GM18951 (cell line): ENCODE results near the gene MICALL1.
"Not testable (repeated sequence)": the region's sequence is repeated elsewhere in the genome, so short reads cannot be mapped to it uniquely, and the experiment has no call there.

ENCODE experiments used
- POLR2A ChIP-seq: IDR thresholded peaks from 4 replicates; pipeline ENCODE4 v1.6.1; 2011; ENCODE audit warnings: mild to moderate bottlenecking; ENCODE audit not compliant: insufficient read length, insufficient read depth; ENCODE audit errors: extremely low read depth
- in situ Hi-C: fragments of 300-500 bp; cut with MboI; formaldehyde crosslinking; loops from one replicate; pipeline ENCODE4 v1.12.0; 2022; ENCODE audit warnings: low sequenced_read_pairs, mixed read lengths, inconsistent platforms; ENCODE audit not compliant: unreplicated experiment

MICALL1 gene

DNA sequence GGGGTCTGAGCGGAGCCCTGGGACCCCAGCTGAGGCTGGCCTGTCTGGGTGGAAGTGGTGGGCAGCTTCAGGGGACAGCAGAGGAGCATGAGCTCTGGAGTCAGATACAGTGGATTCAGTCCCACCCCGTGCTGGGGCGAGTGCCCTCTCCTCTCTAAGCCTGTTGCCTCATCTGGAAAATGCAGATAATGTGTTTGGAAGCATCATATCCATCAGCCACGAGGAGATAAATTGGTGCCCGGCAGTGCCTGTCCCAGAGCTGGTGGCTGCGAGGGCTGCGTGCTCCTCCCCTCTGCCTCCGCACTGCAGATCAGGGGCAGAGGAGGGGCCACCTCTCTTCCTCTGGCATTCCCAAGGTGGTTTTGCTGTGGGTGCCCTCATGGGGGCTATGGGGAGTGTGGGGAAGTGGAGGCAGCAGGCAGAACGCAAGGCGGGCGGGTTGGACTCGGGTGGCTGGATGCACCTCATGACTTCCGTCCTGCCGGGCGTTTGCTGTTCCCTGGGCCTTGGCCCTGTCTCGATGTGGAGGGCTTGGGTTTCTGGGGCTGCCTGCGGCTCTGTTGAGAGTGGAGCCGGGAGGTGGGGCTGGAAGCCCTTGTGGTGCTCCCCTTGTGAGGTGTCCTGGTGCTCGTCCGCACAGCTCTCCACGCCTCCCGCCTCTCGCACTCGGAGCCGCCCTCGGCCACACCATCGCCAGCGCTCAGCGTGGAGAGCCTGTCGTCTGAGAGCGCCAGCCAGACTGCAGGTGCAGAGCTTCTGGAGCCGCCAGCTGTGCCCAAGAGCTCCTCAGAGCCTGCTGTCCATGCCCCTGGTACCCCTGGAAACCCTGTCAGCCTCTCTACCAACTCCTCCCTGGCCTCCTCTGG lies 20.9 kb downstream of the MICALL1 start:
- TF ChIP-seq POLR2A, result no peak
- in situ Hi-C loops, result no loop called here

DNA sequence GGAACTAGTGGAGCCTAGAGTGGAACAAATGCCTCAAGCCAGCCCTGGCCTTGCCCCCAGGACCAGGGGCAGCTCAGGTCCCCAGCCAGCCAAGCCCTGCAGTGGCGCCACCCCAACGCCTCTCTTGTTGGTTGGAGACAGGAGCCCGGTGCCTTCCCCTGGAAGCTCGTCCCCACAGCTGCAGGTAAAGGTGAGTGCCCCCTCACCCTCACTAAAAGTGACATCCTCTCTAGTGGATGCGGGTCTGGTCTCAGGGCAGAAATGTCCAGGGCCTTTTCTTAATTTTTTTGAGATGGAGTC lies 21.5 kb downstream of the MICALL1 start:
- no peak for TF ChIP-seq POLR2A

DNA sequence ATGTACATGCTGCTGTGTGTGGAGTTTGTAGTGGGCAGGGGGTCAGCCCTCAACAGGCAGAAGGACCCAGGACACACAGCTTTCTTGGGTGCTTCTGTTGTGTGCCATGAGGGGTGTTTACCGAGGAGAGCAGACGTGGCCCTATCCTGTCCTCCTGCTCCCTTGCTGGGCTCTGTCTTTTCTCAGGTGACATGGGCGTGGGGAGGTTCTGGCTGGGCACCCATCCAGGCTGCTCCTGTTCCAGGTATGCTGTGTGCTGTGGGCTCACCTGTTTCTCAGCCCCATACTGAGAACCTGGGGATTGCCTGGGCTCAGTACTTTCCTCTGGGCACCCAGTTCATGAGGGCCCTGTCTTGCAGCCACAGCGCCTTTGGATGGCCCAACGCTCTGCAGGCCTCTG lies 23.3 kb downstream of the MICALL1 start:
- TF ChIP-seq POLR2A, result no peak
- in situ Hi-C loops, result no loop called here

More for the DNA sequence above, 21.5 kb downstream of the MICALL1 start:
- in situ Hi-C loops, result no loop called here

DNA sequence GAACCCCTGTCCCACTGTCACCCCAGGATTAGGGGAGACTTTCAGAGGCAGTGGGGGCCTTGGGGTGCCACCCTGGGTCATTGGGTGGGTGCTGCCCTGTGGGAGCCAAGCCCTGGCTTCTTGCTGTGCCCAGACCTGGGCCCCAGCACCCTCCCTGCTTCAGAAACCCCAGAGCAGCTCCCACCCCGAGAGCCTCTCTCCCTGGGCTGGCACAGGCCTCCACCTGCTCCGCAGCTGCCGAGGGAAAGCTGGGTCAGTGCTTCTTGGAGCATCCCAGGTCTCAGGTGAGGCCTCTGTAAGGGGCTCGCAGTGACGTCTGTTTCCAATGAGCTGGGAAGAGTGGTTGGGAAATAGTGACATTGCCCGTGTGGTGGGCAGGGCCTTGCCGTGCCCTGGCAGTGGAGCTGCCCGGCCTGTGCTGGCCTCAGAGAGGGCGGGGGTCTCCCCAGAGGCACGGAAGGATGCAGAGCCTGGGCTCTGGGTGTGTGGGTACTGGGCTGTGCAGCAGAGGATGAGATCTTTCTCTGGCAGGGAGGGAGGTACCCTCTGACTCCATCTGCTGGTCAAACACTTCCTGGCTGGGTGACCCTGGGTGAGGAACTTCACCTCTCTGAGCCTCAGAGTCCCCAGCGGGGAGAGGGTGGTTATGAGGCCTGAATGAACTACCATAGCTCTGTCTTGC lies 24.3 kb downstream of the MICALL1 start:
- no peak for TF ChIP-seq POLR2A
- in situ Hi-C loops, result no loop called here

DNA sequence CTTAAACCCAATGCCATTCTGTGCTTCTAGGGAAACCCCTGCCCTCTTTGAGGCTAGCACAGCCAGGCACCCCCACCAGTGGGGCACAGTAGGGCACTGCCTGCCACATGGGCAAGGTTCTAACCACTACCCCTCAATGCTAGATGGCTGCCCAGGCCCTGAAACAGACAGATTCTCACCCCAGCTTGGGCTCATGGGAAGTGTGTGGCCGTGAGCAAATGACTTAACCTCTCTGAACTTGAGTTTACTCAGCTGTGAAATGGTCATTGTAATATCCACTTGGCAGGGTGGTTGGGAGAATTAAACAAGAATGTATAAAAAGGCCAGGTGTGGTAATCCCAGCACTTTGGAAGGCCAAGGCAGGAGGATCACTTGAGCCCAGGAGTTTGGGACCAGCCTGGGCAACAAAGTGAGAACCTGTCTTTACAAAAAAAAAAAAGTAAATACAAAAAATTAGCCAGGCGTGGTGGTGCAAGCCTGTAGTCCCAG lies 24.9 kb downstream of the MICALL1 start:
- in situ Hi-C loops, result no loop called here
- TF ChIP-seq POLR2A, result no peak

DNA sequence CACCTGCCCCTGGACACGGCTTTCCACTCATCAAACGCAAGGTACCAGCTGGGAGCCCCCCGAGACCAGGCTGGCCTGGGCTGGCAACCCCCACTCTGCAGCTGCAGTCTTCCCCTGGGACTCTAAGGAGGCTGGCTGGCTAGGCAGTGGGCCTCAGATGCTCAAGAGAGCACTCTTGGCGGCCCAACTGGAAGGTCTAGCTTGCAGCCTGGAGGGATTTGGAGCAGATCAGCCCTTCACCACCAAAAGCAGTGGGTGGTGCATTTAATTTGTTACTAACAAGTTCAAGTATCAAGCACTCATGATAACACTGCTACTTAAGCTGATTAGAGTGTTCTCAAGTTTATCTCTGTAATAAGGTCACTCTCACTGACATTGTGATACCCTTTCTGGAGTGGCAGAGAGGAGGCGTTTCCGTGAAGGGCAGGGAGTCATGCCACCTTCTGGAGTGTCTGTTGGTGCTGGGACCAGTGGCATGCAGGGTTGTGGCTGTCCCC lies 25.8 kb downstream of the MICALL1 start:
- in situ Hi-C loops, result no loop called here
- TF ChIP-seq POLR2A, result no peak

DNA sequence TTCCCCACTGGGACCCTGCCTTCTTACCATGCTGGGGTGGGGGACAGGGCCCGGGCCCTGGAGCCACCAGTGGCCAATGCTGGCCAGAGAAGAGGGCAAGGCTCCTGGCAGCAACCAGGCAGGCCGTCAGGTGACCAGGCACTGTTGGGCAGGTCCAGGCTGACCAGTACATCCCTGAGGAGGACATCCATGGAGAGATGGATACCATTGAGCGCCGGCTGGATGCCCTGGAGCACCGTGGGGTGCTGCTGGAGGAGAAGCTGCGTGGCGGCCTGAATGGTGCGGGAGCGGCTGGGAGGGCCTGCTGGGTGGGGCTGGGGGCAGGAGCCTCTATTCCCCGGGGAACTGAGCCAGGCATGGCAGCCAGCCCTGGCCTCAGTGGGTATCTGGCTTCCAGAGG lies 26.3 kb downstream of the MICALL1 start:
- TF ChIP-seq POLR2A, result no peak
- in situ Hi-C loops, result no loop called here

DNA sequence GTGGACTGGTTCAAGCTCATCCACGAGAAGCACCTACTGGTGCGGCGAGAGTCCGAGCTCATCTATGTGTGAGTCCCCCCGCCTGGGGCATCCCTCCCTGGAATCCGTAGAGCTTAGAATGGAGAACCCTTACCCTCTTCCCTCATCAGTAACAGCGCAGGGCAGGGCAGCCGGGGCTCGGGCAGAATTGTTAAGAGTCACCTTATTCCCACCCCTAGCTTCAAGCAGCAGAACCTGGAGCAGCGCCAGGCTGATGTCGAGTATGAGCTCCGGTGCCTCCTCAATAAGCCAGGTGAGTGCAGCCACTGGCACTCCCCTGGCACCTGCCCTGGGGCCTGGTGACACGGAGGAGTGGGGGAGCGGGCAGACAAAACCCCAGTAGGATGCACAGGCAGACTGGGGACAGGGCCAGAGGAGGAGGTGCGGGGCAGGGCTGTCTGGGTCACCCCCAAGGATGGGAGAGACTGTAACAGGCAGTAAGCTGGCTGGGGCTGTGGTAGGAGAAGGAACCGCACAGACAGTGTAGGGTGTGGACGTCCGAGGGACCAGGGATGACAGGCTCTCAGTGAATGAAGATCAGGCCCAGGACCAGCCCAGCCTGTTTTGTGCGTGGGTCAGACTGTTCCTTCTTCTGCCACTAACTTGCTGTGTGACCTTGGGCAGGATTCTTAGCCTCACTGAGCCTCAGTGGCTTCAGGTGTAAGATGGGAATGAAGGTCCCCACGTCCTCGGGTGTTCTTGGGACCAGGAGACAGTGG lies 26.9 kb downstream of the MICALL1 start:
- in situ Hi-C loops, result no loop called here
- no peak for TF ChIP-seq POLR2A

DNA sequence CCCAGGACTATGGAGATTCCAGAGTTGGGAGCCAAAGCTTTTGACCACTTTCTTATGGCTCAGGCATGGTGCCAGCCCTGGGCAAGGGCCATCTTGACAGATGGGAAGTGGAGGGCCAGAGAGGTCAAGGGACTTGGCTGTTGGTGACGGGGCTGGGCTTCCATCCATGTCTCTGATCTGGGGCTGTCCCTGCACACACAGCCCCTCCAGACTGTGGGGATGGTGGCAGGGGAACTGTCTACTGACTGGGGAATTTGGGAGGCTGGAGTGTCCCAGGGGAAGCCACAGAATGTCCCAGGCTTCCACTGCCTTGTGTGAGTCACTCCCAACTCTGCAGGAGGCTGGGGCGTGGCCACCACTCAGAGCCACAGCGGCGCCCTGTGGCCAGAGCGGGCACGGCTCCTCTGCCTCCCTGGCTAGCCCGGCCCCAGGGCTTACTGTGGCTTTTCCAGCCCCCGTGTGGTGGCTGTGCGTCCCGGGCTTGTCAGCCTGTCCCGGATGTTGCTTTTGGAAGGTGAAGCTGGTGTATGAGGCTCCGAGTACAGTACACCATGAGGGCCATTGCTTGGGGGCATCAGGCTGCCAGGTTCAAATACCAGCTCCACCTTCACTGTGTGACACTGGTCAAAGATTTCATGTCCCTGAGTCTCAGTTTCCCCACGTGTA lies 27.7 kb downstream of the MICALL1 start:
- in situ Hi-C loops, result no loop called here
- TF ChIP-seq POLR2A, result no peak

DNA sequence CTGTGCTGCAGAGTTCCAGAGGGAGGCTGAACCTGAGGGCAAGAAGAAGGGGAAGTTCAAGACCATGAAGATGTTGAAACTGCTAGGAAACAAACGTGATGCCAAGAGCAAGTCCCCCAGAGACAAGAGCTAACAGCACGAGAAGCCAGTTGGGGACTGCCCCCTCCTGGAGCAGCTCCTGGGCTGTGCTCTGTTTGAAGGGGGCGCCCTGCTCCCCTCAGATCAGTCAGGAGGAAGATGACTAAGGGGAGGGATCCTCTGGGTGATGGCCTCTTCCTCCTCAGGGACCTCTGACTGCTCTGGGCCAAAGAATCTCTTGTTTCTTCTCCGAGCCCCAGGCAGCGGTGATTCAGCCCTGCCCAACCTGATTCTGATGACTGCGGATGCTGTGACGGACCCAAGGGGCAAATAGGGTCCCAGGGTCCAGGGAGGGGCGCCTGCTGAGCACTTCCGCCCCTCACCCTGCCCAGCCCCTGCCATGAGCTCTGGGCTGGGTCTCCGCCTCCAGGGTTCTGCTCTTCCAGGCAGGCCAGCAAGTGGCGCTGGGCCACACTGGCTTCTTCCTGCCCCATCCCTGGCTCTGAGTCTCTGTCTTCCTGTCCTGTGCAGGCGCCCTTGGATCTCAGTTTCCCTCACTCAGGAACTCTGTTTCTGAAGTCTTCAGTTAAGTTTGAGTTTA lies 34.7 kb downstream of the MICALL1 start:
- no peak for TF ChIP-seq POLR2A
- in situ Hi-C loops, result no loop called here

DNA sequence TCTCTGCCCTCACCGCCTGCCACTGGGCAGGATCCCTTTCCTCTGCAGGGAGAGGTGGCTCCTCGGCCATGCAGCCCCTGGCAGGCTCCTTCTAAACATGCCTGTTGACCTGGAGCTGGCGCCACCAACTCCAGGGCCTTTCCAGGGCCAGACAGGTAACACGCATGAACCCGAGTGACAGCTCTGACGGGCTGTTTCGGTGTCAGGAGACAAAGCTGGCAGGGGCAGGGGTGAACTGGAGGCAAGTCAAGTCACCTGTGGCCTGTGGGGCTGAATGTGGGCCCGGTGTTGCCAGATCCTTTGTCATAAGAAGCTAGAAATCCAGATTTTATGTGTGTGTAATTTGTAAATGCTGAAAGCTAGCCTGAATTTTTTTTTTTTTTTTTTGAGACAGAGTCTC lies 36.0 kb downstream of the MICALL1 start:
- in situ Hi-C loops, result no loop called here
- no peak for TF ChIP-seq POLR2A

DNA sequence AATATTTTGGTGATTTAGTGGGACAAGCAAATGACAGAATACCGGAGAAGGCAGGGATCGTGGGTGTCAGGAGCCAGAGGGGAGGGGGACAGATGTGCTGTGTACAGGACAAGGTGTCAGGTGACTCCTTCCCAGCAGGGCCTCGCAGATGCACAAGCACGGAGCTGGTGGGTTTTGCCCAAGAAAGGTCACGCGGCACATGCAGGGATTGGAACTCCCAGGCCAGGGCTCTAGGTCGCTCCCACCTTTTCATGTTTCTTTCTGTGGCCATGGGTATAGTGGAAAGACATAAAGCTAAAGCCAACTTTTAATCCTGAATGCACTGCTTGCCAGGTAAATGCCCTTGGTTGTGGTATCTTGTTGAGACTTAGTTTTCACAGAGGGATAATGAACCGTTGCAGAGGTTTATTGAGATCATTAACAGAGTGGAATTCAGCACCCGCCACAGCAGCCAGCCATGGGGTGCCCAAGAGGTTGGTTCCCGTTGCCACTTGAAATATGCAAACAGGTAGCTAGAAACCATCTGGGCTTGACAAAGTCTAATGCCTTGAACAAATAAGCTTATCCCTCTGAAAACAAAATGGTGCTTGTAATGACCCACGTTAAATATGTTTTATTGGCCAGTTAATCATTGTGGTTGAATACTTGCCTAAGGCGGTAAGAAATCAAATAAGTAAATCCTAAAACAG lies 37.2 kb downstream of the MICALL1 start:
- in situ Hi-C loops, result no loop called here
- no peak for TF ChIP-seq POLR2A

DNA sequence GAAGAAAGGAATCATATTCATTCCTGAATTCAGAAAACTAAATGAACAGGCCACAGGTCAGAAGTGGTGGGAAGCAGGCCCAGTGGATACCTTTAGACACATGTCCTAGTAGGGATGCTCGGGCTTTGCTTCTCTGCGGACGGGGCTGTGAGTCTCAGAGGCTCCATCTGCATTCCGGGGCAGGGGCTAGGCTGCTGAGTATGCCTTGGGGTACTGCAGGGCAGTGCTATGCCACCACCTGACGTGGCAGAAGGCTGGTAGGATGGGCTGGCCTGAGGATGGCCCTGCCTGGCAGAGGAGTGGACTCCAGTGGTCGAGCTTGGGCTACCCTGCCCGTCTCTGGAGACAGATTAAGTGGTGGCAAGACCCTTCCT lies 37.7 kb downstream of the MICALL1 start:
- in situ Hi-C loops, result no loop called here
- no peak for TF ChIP-seq POLR2A

DNA sequence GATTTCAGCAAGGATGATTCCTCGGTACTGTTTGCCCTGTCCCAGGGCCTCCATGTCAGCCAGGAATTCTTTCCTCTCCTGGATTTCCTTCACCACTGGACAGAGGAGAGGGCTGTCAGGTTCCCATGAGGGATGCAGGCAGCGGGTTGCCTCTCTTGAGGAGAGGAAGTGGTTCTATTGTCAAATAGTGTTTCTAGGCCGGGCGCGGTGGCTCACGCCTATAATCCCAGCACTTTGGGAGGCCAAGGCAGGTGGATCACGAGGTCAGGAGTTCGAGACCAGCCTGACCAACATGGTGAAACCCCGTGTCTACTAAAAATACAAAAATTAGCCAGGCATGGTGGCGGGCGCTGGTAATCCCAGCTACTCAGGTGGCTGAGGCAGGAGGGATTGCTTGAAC lies 38.3 kb downstream of the MICALL1 start:
- in situ Hi-C loops, result not testable (repeated sequence)

DNA sequence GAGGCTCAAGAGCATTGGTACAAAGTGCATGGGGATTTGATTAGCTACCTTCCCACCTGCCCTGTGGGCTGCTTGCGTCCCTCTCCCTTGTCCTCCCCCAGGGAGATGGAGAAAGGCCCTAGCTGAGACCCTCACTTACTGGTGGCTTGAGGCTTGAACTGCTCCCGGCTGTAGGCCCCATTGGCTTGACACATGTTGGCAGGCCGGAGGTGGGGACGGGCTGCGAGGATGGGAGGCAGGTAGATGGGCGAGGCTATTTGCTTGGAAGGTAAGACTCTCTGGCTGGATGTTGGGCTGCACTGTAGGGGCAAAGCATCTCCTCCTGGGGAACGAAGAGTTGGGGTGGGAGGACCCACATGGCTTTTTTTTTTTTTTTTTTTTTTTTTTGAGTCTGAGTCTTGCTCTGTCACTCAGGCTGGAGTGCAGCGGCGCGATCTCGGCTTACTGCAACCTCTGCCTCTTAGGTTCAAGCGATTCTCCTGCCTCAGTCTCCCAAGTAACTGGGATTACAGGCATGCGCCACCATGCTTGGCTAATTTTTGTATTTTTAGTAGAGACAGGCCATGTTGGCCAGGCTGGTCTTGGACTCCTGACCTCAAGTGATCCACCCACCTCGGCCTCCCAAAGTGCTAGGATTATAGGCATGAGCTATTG lies 41.2 kb downstream of the MICALL1 start:
- in situ Hi-C loops, result not testable (repeated sequence)
